SJSA1 (cell line): ENCODE results near the gene PARP15. TPM values are rescaled to one million over a fixed set of nuclear protein-coding genes. Genes with fewer than 3 reads are reported as not detected.

Experiments
- total RNA-seq: library from RNA; depleted of rRNA; stranded (reverse); fragments of >200 nt; shearing (Covaris generic); gene quantifications from 2 replicates; pipeline ENCODE4 v1.2.3, GENCODE V29; 2014; rRNA removed

The PARP15 gene
- total RNA-seq, 1 experiment from 2014 or later: not detected

Other genes starting within 250 kb of the PARP15 start
- 29.3 and 65.3 TPM in 2 replicates for gene MIX23, start 194.4 kb upstream of the PARP15 start, total RNA-seq
- gene FAM162A, start 193.5 kb upstream of the PARP15 start, total RNA-seq: 0.37 and 2.0 TPM in 2 replicates
- gene WDR5B, start 161.6 kb upstream of the PARP15 start, total RNA-seq: 5.4 and 6.3 TPM in 2 replicates
- gene KPNA1, start 62.7 kb upstream of the PARP15 start, total RNA-seq: 25.0 and 47.1 TPM in 2 replicates
- gene PARP9, start 13.3 kb upstream of the PARP15 start, total RNA-seq: 7.3 and 8.3 TPM in 2 replicates
- gene DTX3L, start 13.3 kb upstream of the PARP15 start, total RNA-seq: 7.2 and 10.9 TPM in 2 replicates
- 17.6 and 22.5 TPM in 2 replicates for gene PARP14, start 103.2 kb downstream of the PARP15 start, total RNA-seq
- 2.1 and 3.7 TPM in 2 replicates for gene HSPBAP1, start 216.2 kb downstream of the PARP15 start, total RNA-seq
- 10.4 and 12.0 TPM in 2 replicates for gene SLC49A4, start 217.4 kb downstream of the PARP15 start, total RNA-seq